ENCODE measurements around the gene RLF. TPM values are rescaled to one million over a fixed set of nuclear protein-coding genes. Genes with fewer than 3 reads are reported as not detected.
A peak's percentile ranks its signal among the peaks of the same experiment; 100 is the strongest.
"Not testable (repeated sequence)": the region's sequence is repeated elsewhere in the genome, so short reads cannot be mapped to it uniquely, and the experiment has no call there.

Gene RLF
- total and polyA plus RNA-seq, 5 donors from 2014 or later, result 7.8 to 36.8 (median 9.1) TPM

DNA sequence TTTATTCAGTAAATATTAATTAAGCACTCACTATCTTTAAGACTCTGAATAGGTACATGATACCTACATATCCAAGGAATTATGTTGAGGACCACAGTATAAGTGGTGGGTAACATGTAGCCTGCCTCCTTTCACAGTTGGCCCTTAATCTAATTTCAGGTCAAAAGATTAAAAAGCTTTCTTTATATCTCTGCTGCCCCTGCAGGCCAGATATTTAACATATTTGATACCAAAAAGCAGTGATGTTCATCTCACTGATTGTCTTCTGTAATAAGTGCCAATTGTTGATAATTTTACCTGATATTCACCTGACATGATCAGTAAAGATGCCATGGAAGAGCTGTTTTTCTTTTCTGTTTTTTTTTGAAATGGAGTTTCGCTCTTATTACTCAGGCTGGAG is 36.5 kb downstream of the RLF start:
- H3K27ac Mint-ChIP-seq, result no peak overlapping the region
- DNase-seq, result peak in 1 of 3 donors; percentile 26

DNA sequence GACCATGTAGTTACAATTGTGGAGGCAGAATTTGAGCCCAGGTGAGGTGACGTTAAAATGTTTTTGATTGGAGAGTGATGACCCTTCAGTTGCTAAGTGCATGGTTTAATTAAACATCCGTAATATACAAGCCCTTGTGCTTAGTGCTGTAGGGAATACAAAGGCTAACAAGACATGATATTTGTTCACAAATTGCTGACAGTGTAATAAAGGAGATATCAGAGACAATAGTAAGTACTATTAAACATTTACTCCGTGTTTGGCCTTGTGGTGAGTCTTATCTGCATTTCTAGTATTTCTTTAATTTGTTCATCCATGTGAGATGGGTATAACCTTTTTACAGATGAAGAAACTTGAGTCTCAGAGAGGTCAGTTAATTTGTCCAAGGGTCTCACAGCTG is 37.9 kb downstream of the RLF start:
- DNase-seq, result no peak
- no peaks in the 10 kb centered on the region for H3K27me3 ChIP-seq (ENCODE audit: control insufficient read depth, insufficient read depth, low read length)
- H3K4me1 ChIP-seq (ENCODE audit: control insufficient read depth, insufficient read depth, low read length, poor library complexity, severe bottlenecking), result no peaks in the 10 kb centered on the region
- ATAC-seq (ENCODE audit: low read depth in 2 of 2), result no peak
- H3K9me3 Mint-ChIP-seq, result no peaks in the 10 kb centered on the region
- H3K27me3 Mint-ChIP-seq, result no peaks in the 10 kb centered on the region
- peaks cover 32% of the 10 kb centered on the region for H3K36me3 Mint-ChIP-seq
- H3K9me3 ChIP-seq (ENCODE audit: control insufficient read depth in 2 of 2, low read length in 2 of 2), result no peaks in the 10 kb centered on the region
- H3K27ac ChIP-seq (ENCODE audit: insufficient read depth, low read length, poor library complexity, severe bottlenecking), result no peak overlapping the region
- H3K4me1 Mint-ChIP-seq, result peaks cover 4 to 22% (median 15%) of the 10 kb centered on the region in 4 donors
- H3K4me3 Mint-ChIP-seq, result no peak overlapping the region
- H3K27ac Mint-ChIP-seq, result peak overlapping the region in 1 of 3 donors; percentile 7
- peaks cover 47% of the 10 kb centered on the region for H3K36me3 ChIP-seq (ENCODE audit: control insufficient read depth, insufficient read depth, low read length)
- no peak overlapping the region for H3K4me3 ChIP-seq (ENCODE audit: low read depth, low read length)

More for the DNA sequence above, 36.5 kb downstream of the RLF start:
- no peak overlapping the region for H3K27ac ChIP-seq (ENCODE audit: insufficient read depth, low read length, poor library complexity, severe bottlenecking)
- peaks cover 45% of the 10 kb centered on the region for H3K36me3 ChIP-seq (ENCODE audit: control insufficient read depth, insufficient read depth, low read length)
- ATAC-seq (ENCODE audit: low read depth in 2 of 2), result no peak
- H3K4me1 ChIP-seq (ENCODE audit: control insufficient read depth, insufficient read depth, low read length, poor library complexity, severe bottlenecking), result no peaks in the 10 kb centered on the region
- Mint-ChIP-seq H3K27me3 (no peaks in the 10 kb centered on the region), H3K4me1 (peaks cover 4 to 19% (median 17%) of the 10 kb centered on the region in 4 donors), H3K4me3 (no peak overlapping the region), H3K9me3 (no peaks in the 10 kb centered on the region), H3K36me3 (peaks cover 30% of the 10 kb centered on the region)
- no peaks in the 10 kb centered on the region for H3K27me3 ChIP-seq (ENCODE audit: control insufficient read depth, insufficient read depth, low read length)
- H3K9me3 ChIP-seq (ENCODE audit: control insufficient read depth in 2 of 2, low read length in 2 of 2), result no peaks in the 10 kb centered on the region
- no peak overlapping the region for H3K4me3 ChIP-seq (ENCODE audit: low read depth, low read length)

- peaks cover 36% of the 10 kb centered on the region for H3K36me3 Mint-ChIP-seq
- ATAC-seq (ENCODE audit: low read depth in 2 of 2), result no peak
- H3K36me3 ChIP-seq (ENCODE audit: control insufficient read depth, insufficient read depth, low read length), result peaks cover 58% of the 10 kb centered on the region
Measured at GRCh38 chr1:40204856-40205255, 43.7 kb downstream of the RLF start.

DNA sequence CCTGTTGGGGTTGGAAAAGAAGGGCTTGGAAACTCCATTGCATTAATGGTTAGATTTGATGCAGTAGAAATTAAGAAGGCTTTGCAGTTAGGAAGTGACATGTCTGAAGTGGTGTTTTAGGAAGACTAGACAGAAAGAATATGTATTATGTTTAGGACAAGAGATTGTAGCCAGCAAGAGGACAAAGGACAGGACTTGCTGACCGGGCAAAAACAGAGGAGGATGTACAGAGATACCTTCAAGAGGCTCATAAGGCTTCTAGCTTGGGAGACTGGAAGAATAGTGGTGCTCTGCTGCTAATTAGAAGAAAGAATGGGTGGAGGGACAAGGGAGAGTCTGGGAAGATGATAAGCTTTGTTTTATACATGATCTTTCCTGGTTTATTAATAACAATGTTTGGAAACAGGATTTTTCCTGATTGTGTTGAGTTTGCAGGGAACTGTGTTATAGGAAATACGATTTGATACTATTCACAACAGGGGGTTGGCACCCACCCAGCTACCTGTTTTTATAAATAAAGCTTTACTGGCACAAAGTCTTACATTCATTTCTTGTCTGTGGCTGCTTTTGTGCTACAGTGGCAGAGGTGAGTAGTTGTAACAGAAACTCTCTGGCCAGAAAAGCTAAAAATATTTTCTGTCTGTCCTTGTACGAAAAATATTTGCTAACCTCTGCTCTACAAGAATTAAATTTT is 49.5 kb downstream of the RLF start:
- H3K4me3 Mint-ChIP-seq, result no peak overlapping the region
- ATAC-seq (ENCODE audit: low read depth in 2 of 2) (no peak), DNase-seq (no peak)
- no peaks in the 10 kb centered on the region for H3K27me3 Mint-ChIP-seq
- Histone ChIP-seq H3K9me3 (ENCODE audit: control insufficient read depth in 2 of 2, low read length in 2 of 2) (no peaks in the 10 kb centered on the region), H3K27ac (ENCODE audit: insufficient read depth, low read length, poor library complexity, severe bottlenecking) (no peak overlapping the region), H3K27me3 (ENCODE audit: control insufficient read depth, insufficient read depth, low read length) (no peaks in the 10 kb centered on the region), H3K4me1 (ENCODE audit: control insufficient read depth, insufficient read depth, low read length, poor library complexity, severe bottlenecking) (no peaks in the 10 kb centered on the region), H3K4me3 (ENCODE audit: low read depth, low read length) (no peak overlapping the region), H3K36me3 (ENCODE audit: control insufficient read depth, insufficient read depth, low read length) (peaks cover 67% of the 10 kb centered on the region)
- peaks cover 18 to 33% (median 25%) of the 10 kb centered on the region in 4 donors for H3K4me1 Mint-ChIP-seq
- H3K36me3 Mint-ChIP-seq, result peaks cover 42% of the 10 kb centered on the region
- H3K9me3 Mint-ChIP-seq, result no peaks in the 10 kb centered on the region
- peak overlapping the region; percentile 8 to 35 (median 15) for H3K27ac Mint-ChIP-seq

More at GRCh38 chr1:40204856-40205255, 43.7 kb downstream of the RLF start:
- no peaks in the 10 kb centered on the region for H3K27me3 ChIP-seq (ENCODE audit: control insufficient read depth, insufficient read depth, low read length)
- no peaks in the 10 kb centered on the region for H3K4me1 ChIP-seq (ENCODE audit: control insufficient read depth, insufficient read depth, low read length, poor library complexity, severe bottlenecking)
- no peak overlapping the region for H3K4me3 ChIP-seq (ENCODE audit: low read depth, low read length)
- H3K27me3 Mint-ChIP-seq, result no peaks in the 10 kb centered on the region
- H3K9me3 Mint-ChIP-seq, result no peaks in the 10 kb centered on the region
- no peak overlapping the region for H3K27ac ChIP-seq (ENCODE audit: insufficient read depth, low read length, poor library complexity, severe bottlenecking)
- H3K9me3 ChIP-seq (ENCODE audit: control insufficient read depth in 2 of 2, low read length in 2 of 2), result no peaks in the 10 kb centered on the region
- H3K4me3 Mint-ChIP-seq, result no peak overlapping the region
- DNase-seq, result no peak
- H3K27ac Mint-ChIP-seq, result peak overlapping the region in 1 of 3 donors; percentile 4
- H3K4me1 Mint-ChIP-seq, result peaks cover 13 to 30% (median 24%) of the 10 kb centered on the region in 4 donors

DNA sequence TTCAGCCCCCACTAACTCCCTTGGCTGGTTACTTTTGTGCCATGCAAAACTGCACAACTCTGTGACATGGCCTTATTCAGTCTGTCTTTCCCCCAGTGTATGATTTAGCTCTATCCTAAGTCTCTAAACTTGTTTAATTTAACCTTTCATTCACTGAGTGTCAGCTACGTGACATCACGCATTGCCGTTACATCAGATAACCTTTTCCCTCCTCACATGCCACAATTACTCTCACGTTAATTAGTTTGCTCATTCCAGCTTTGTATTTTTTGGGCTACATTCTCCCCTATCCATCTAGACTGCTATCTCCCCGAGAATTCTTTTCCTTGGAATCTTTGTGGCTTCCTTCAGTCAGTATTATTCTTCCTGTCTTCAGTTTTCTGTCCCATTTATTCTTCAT is 57.1 kb downstream of the RLF start:
- Histone ChIP-seq H3K9me3 (ENCODE audit: control insufficient read depth in 2 of 2, low read length in 2 of 2) (no peaks in the 10 kb centered on the region), H3K27ac (ENCODE audit: insufficient read depth, low read length, poor library complexity, severe bottlenecking) (no peak overlapping the region), H3K27me3 (ENCODE audit: control insufficient read depth, insufficient read depth, low read length) (no peaks in the 10 kb centered on the region), H3K36me3 (ENCODE audit: control insufficient read depth, insufficient read depth, low read length) (peaks cover 16% of the 10 kb centered on the region), H3K4me1 (ENCODE audit: control insufficient read depth, insufficient read depth, low read length, poor library complexity, severe bottlenecking) (no peaks in the 10 kb centered on the region), H3K4me3 (ENCODE audit: low read depth, low read length) (no peak overlapping the region)
- ATAC-seq (ENCODE audit: low read depth in 2 of 2) (no peak), DNase-seq (no peak)
- Mint-ChIP-seq H3K4me1 (peaks cover 10 to 28% (median 21%) of the 10 kb centered on the region in 4 donors), H3K9me3 (no peaks in the 10 kb centered on the region), H3K36me3 (peaks cover 10% of the 10 kb centered on the region), H3K4me3 (no peak overlapping the region), H3K27ac (peak overlapping the region in 1 of 3 donors; percentile 27), H3K27me3 (no peaks in the 10 kb centered on the region)

DNA sequence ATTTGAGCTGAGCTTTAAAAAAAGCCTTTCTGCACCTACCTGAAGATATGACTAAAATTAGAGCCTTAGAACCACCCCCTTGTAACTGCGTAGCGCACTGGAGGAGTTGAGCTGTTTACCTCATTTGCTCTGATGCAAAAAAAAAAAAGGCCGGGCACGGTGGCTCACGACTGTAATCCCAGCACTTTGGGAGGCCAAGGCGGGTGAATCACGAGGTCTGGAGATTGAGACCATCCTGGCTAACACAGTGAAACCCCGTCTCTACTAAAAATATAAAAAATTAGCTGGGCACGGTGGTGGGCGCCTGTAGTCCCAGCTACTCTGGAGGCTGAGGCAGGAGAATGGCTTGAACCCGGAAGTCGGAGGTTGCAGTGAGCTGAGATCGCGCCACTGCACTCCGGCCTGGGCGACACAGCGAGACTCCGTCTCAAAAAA is 60.3 kb downstream of the RLF start:
- not testable (repeated sequence) for H3K4me1 ChIP-seq (ENCODE audit: control insufficient read depth, insufficient read depth, low read length, poor library complexity, severe bottlenecking); H3K9me3 ChIP-seq (ENCODE audit: control insufficient read depth in 2 of 2, low read length in 2 of 2); ATAC-seq (ENCODE audit: low read depth in 2 of 2); H3K36me3 Mint-ChIP-seq; H3K27me3 ChIP-seq (ENCODE audit: control insufficient read depth, insufficient read depth, low read length); H3K4me3 ChIP-seq (ENCODE audit: low read depth, low read length); H3K27me3 Mint-ChIP-seq; H3K9me3 Mint-ChIP-seq; H3K27ac Mint-ChIP-seq; DNase-seq; H3K4me3 Mint-ChIP-seq; H3K27ac ChIP-seq (ENCODE audit: insufficient read depth, low read length, poor library complexity, severe bottlenecking)
- peaks cover 11 to 27% (median 20%) of the 10 kb centered on the region in 4 donors for H3K4me1 Mint-ChIP-seq
- peaks cover 22% of the 10 kb centered on the region for H3K36me3 ChIP-seq (ENCODE audit: control insufficient read depth, insufficient read depth, low read length)

- Histone ChIP-seq H3K27ac (ENCODE audit: insufficient read depth, low read length, poor library complexity, severe bottlenecking) (no peak overlapping the region), H3K27me3 (ENCODE audit: control insufficient read depth, insufficient read depth, low read length) (no peaks in the 10 kb centered on the region), H3K36me3 (ENCODE audit: control insufficient read depth, insufficient read depth, low read length) (peaks cover 19% of the 10 kb centered on the region), H3K9me3 (ENCODE audit: control insufficient read depth in 2 of 2, low read length in 2 of 2) (no peaks in the 10 kb centered on the region), H3K4me3 (ENCODE audit: low read depth, low read length) (no peak overlapping the region), H3K4me1 (ENCODE audit: control insufficient read depth, insufficient read depth, low read length, poor library complexity, severe bottlenecking) (no peaks in the 10 kb centered on the region)
- peaks cover 11 to 27% (median 20%) of the 10 kb centered on the region in 4 donors for H3K4me1 Mint-ChIP-seq
- no peaks in the 10 kb centered on the region for H3K9me3 Mint-ChIP-seq
- ATAC-seq (ENCODE audit: low read depth in 2 of 2) (no peak), DNase-seq (no peak)
- no peak overlapping the region for H3K27ac Mint-ChIP-seq
- H3K27me3 Mint-ChIP-seq, result no peaks in the 10 kb centered on the region
- H3K4me3 Mint-ChIP-seq, result no peak overlapping the region
- peaks cover 10% of the 10 kb centered on the region for H3K36me3 Mint-ChIP-seq
Measured at GRCh38 chr1:40221977-40222772, 61.0 kb downstream of the RLF start.

All from CD4-positive, CD25-positive, alpha-beta regulatory T cell (primary cell).